T-helper 2 cell treated with Interferon-gamma antibody and Interleukin-4, amounts not matched to agents 5 μg/mL and 100 μg/mL, for 36 hours (primary cell): ENCODE data around the gene CPEB2.

Experiments
- DNase-seq: peaks from one replicate; pipeline ENCODE4 v3.0.0; 2021; ENCODE audit warnings: low spot score
- H3K27ac Mint-ChIP-seq: one replicate; pipeline ENCODE4 v1.8.0; 2021; ENCODE audit warnings: mild to moderate bottlenecking, mixed read lengths
- H3K27me3 Mint-ChIP-seq: one replicate; pipeline ENCODE4 v1.8.0; 2021; ENCODE audit warnings: low read depth, mixed read lengths
- H3K36me3 Mint-ChIP-seq: one replicate; pipeline ENCODE4 v1.8.0; 2021; ENCODE audit warnings: low read depth, mixed read lengths
- H3K4me1 Mint-ChIP-seq: one replicate; pipeline ENCODE4 v1.8.0; 2021; ENCODE audit warnings: low read depth, mixed read lengths
- H3K4me3 Mint-ChIP-seq: one replicate; pipeline ENCODE4 v1.8.0; 2022; ENCODE audit warnings: mild to moderate bottlenecking, moderate library complexity, mixed read lengths
- H3K9me3 Mint-ChIP-seq: one replicate; pipeline ENCODE4 v1.8.0; 2021; ENCODE audit warnings: mixed read lengths

The CPEB2 gene

GRCh38 chr4:15001869-15002658, at the start of gene CPEB2:
Gene CPEB2, plus strand, starts transcription at chr4:15002481. Its CDS starts 193 bp downstream, at chr4:15002674.
- peaks cover 39% of the 10 kb centered on the region for H3K4me1 Mint-ChIP-seq
- H3K27ac Mint-ChIP-seq: peak within 1 kb of the TSS; percentile 97
- no peaks in the 10 kb centered on the region for H3K9me3 Mint-ChIP-seq
- H3K36me3 Mint-ChIP-seq: peaks cover 7% of the 10 kb centered on the region
- no peaks in the 10 kb centered on the region for H3K27me3 Mint-ChIP-seq
- peak within 1 kb of the TSS; percentile 94 for H3K4me3 Mint-ChIP-seq
- DNase-seq: peak; percentile 91

- no peak for DNase-seq
- Mint-ChIP-seq H3K4me3 (no peak overlapping the region), H3K27me3 (peaks cover 1% of the 10 kb centered on the region), H3K36me3 (no peaks in the 10 kb centered on the region), H3K9me3 (no peaks in the 10 kb centered on the region), H3K4me1 (no peaks in the 10 kb centered on the region), H3K27ac (no peak overlapping the region)
Observed at GRCh38 chr4:14958436-14958835, 43.8 kb upstream of the CPEB2 start.

- no peaks in the 10 kb centered on the region for H3K9me3 Mint-ChIP-seq
- no peaks in the 10 kb centered on the region for H3K36me3 Mint-ChIP-seq
- no peak for DNase-seq
- no peaks in the 10 kb centered on the region for H3K27me3 Mint-ChIP-seq
- H3K27ac Mint-ChIP-seq: no peak overlapping the region
- H3K4me1 Mint-ChIP-seq: no peaks in the 10 kb centered on the region
- no peak overlapping the region for H3K4me3 Mint-ChIP-seq
Observed at GRCh38 chr4:14961292-14961691, 41.0 kb upstream of the CPEB2 start.

GRCh38 chr4:14965071-14965470, 37.2 kb upstream of the CPEB2 start:
- Mint-ChIP-seq H3K4me1 (no peaks in the 10 kb centered on the region), H3K27me3 (peaks cover 10% of the 10 kb centered on the region), H3K27ac (no peak overlapping the region), H3K4me3 (no peak overlapping the region), H3K9me3 (no peaks in the 10 kb centered on the region), H3K36me3 (no peaks in the 10 kb centered on the region)
- no peak for DNase-seq

- H3K27ac Mint-ChIP-seq: no peak overlapping the region
- H3K4me1 Mint-ChIP-seq: no peaks in the 10 kb centered on the region
- H3K9me3 Mint-ChIP-seq: peaks cover 4% of the 10 kb centered on the region
- DNase-seq: no peak
- peaks cover 28% of the 10 kb centered on the region for H3K27me3 Mint-ChIP-seq
- no peak overlapping the region for H3K4me3 Mint-ChIP-seq
- H3K36me3 Mint-ChIP-seq: peaks cover 2% of the 10 kb centered on the region
Observed at GRCh38 chr4:14967982-14968381, 34.3 kb upstream of the CPEB2 start.

GRCh38 chr4:14977830-14978229, 24.5 kb upstream of the CPEB2 start:
- Mint-ChIP-seq H3K27ac (no peak overlapping the region), H3K36me3 (no peaks in the 10 kb centered on the region), H3K27me3 (peaks cover 3% of the 10 kb centered on the region), H3K4me1 (no peaks in the 10 kb centered on the region), H3K9me3 (peaks cover 12% of the 10 kb centered on the region), H3K4me3 (no peak overlapping the region)
- DNase-seq: no peak

GRCh38 chr4:14984448-14984847, 17.8 kb upstream of the CPEB2 start:
- peaks cover 4% of the 10 kb centered on the region for H3K27me3 Mint-ChIP-seq
- H3K9me3 Mint-ChIP-seq: no peaks in the 10 kb centered on the region
- DNase-seq: no peak
- H3K4me1 Mint-ChIP-seq: no peaks in the 10 kb centered on the region
- no peak overlapping the region for H3K4me3 Mint-ChIP-seq
- H3K36me3 Mint-ChIP-seq: no peaks in the 10 kb centered on the region
- no peak overlapping the region for H3K27ac Mint-ChIP-seq

- H3K9me3 Mint-ChIP-seq: no peaks in the 10 kb centered on the region
- no peak overlapping the region for H3K4me3 Mint-ChIP-seq
- peaks cover 6% of the 10 kb centered on the region for H3K27me3 Mint-ChIP-seq
- DNase-seq: no peak
- H3K4me1 Mint-ChIP-seq: no peaks in the 10 kb centered on the region
- H3K36me3 Mint-ChIP-seq: no peaks in the 10 kb centered on the region
- H3K27ac Mint-ChIP-seq: no peak overlapping the region
Observed at GRCh38 chr4:14985161-14985560, 17.1 kb upstream of the CPEB2 start.

GRCh38 chr4:14985843-14986242, 16.4 kb upstream of the CPEB2 start:
- Mint-ChIP-seq H3K27ac (no peak overlapping the region), H3K4me3 (no peak overlapping the region), H3K4me1 (no peaks in the 10 kb centered on the region), H3K27me3 (peaks cover 6% of the 10 kb centered on the region), H3K9me3 (no peaks in the 10 kb centered on the region), H3K36me3 (no peaks in the 10 kb centered on the region)
- no peak for DNase-seq

GRCh38 chr4:14987054-14987453, 15.2 kb upstream of the CPEB2 start:
- H3K36me3 Mint-ChIP-seq: no peaks in the 10 kb centered on the region
- H3K4me1 Mint-ChIP-seq: no peaks in the 10 kb centered on the region
- peaks cover 10% of the 10 kb centered on the region for H3K27me3 Mint-ChIP-seq

GRCh38 chr4:14990484-14990883, 11.8 kb upstream of the CPEB2 start:
- Mint-ChIP-seq H3K4me1 (peaks cover 7% of the 10 kb centered on the region), H3K27ac (no peak overlapping the region), H3K36me3 (no peaks in the 10 kb centered on the region), H3K9me3 (no peaks in the 10 kb centered on the region), H3K4me3 (no peak overlapping the region), H3K27me3 (peaks cover 10% of the 10 kb centered on the region)
- no peak for DNase-seq

More at GRCh38 chr4:14987054-14987453, 15.2 kb upstream of the CPEB2 start:
- Mint-ChIP-seq H3K9me3 (no peaks in the 10 kb centered on the region), H3K4me3 (no peak overlapping the region), H3K27ac (no peak overlapping the region)
- no peak for DNase-seq

GRCh38 chr4:14994242-14994641, 8.0 kb upstream of the CPEB2 start:
- no peak overlapping the region for H3K4me3 Mint-ChIP-seq
- no peak overlapping the region for H3K27ac Mint-ChIP-seq

GRCh38 chr4:15001248-15001868, 923 bp upstream of the CPEB2 start:
- Mint-ChIP-seq H3K27ac (peak overlapping the region; percentile 97), H3K4me1 (peaks cover 38% of the 10 kb centered on the region), H3K27me3 (no peaks in the 10 kb centered on the region), H3K4me3 (peak overlapping the region; percentile 94), H3K36me3 (peaks cover 7% of the 10 kb centered on the region), H3K9me3 (no peaks in the 10 kb centered on the region)
- peak; percentile 44 for DNase-seq

More at GRCh38 chr4:14994242-14994641, 8.0 kb upstream of the CPEB2 start:
- H3K36me3 Mint-ChIP-seq: peaks cover 3% of the 10 kb centered on the region
- H3K4me1 Mint-ChIP-seq: peaks cover 22% of the 10 kb centered on the region
- H3K27me3 Mint-ChIP-seq: peaks cover 6% of the 10 kb centered on the region
- no peak for DNase-seq
- H3K9me3 Mint-ChIP-seq: no peaks in the 10 kb centered on the region

GRCh38 chr4:15002659-15003400, 549 bp downstream of the CPEB2 start:
- no peaks in the 10 kb centered on the region for H3K9me3 Mint-ChIP-seq
- no peaks in the 10 kb centered on the region for H3K27me3 Mint-ChIP-seq
- H3K4me1 Mint-ChIP-seq: peaks cover 40% of the 10 kb centered on the region
- H3K27ac Mint-ChIP-seq: peak overlapping the region; percentile 95
- peaks cover 9% of the 10 kb centered on the region for H3K36me3 Mint-ChIP-seq
- H3K4me3 Mint-ChIP-seq: peak overlapping the region; percentile 94
- peak; percentile 74 for DNase-seq
